SK-N-SH (cell line): Measurements from ENCODE around the gene ADRA2B. TPM values are rescaled to one million over a fixed set of nuclear protein-coding genes. Genes with fewer than 3 reads are reported as not detected.

Experiments used
- CTCF ChIA-PET: fragments of 300-600, 350-600 bp; formaldehyde crosslinking; extraction: SDS; loops from one replicate; lab custom pipeline; 2021; lab: Yijun Ruan, JAX
- POLR2A ChIA-PET: fragments of 350-600 bp; sonication (Branson Sonifier 250); formaldehyde crosslinking; extraction: SDS; loops from one replicate; lab custom pipeline; 2020; ENCODE audit warnings: antibody characterized with exemption, inconsistent platforms; lab: Yijun Ruan, JAX
- DNase-seq: peaks from one replicate; pipeline ENCODE4 v3.0.0; 2012
- H2AFZ ChIP-seq: fragments of 200-600 bp; sonication (generic); 2 replicates; pipeline ENCODE4 v1.8.1; 2016; ENCODE audit warnings: antibody characterized with exemption, mild to moderate bottlenecking, low read depth
- H3F3A ChIP-seq: fragments of 200-600 bp; sonication (generic); replicated peaks from 2 replicates; pipeline ENCODE3; 2016; ENCODE audit warnings: antibody characterized with exemption, mild to moderate bottlenecking; ENCODE audit not compliant: insufficient read depth
- H3K27ac ChIP-seq, 2 experiments: fragments of 200-500 bp in 1 of 2; fragments of 200-600 bp in 1 of 2; sonication (Bioruptor generic) in 1 of 2; sonication (generic), shearing (Covaris generic) in 1 of 2; 2 replicates each; pipeline versions ENCODE4 v1.5.1 to v1.6.1; 2014 to 2016; ENCODE audit warnings: low read depth in 2 of 2, inconsistent platforms in 1 of 2, low read length in 1 of 2, mild to moderate bottlenecking in 1 of 2, mixed read lengths in 1 of 2
- H3K27me3 ChIP-seq: fragments of 200-600 bp; sonication (generic), shearing (Covaris generic); 2 replicates; pipeline ENCODE4 v1.6.1; 2016; ENCODE audit warnings: mixed run types; ENCODE audit not compliant: insufficient read depth
- H3K36me3 ChIP-seq, 2 experiments: fragments of 200-500 bp in 1 of 2; fragments of 200-600 bp in 1 of 2; sonication (Bioruptor generic) in 1 of 2; sonication (generic) in 1 of 2; replicated peaks in 1 of 2; 2 replicates each; pipeline versions ENCODE3 to v1.5.1; 2014 to 2016; ENCODE audit warnings: low read length in 1 of 2, mild to moderate bottlenecking in 1 of 2; ENCODE audit not compliant: insufficient read depth in 2 of 2, control insufficient read depth in 1 of 2
- H3K4me1 ChIP-seq, 2 experiments: fragments of 200-500 bp in 1 of 2; fragments of 200-600 bp in 1 of 2; sonication (Bioruptor generic) in 1 of 2; sonication (generic), shearing (Covaris generic) in 1 of 2; 2 replicates each; pipeline versions ENCODE4 v1.5.1 to v1.6.1; 2014 to 2016; ENCODE audit warnings: low read depth in 1 of 2, low read length in 1 of 2, mixed run types in 1 of 2; ENCODE audit not compliant: insufficient read depth in 2 of 2, control insufficient read depth in 1 of 2
- H3K4me2 ChIP-seq: fragments of 200-600 bp; sonication (generic), shearing (Covaris generic); 2 replicates; pipeline ENCODE4 v1.6.1; 2017; ENCODE audit warnings: mixed run types
- H3K4me3 ChIP-seq, 2 experiments: fragments of 200-500 bp in 1 of 2; fragments of 200-600 bp in 1 of 2; sonication (Bioruptor generic) in 1 of 2; sonication (generic), shearing (Covaris generic) in 1 of 2; 2 replicates each; pipeline versions ENCODE4 v1.5.1 to v1.8.1; 2014 to 2016; ENCODE audit warnings: low read depth in 2 of 2, inconsistent platforms in 1 of 2, low read length in 1 of 2, mild to moderate bottlenecking in 1 of 2, mixed read lengths in 1 of 2, moderate library complexity in 1 of 2
- H3K79me2 ChIP-seq: fragments of 200-600 bp; sonication (generic); 2 replicates; pipeline ENCODE4 v1.8.1; 2017; ENCODE audit warnings: mild to moderate bottlenecking; ENCODE audit not compliant: insufficient read depth
- H3K9ac ChIP-seq: fragments of 200-600 bp; sonication (generic); 2 replicates; pipeline ENCODE4 v1.6.1; 2017; ENCODE audit warnings: mixed run types
- H3K9me2 ChIP-seq: fragments of 200-600 bp; sonication (generic); 2 replicates; pipeline ENCODE4 v1.6.1; 2017; ENCODE audit warnings: mixed run types
- H3K9me3 ChIP-seq: fragments of 200-600 bp; sonication (generic); 2 replicates; pipeline ENCODE4 v1.6.1; 2017; ENCODE audit warnings: mixed run types, mild to moderate bottlenecking, moderate library complexity
- H4K20me1 ChIP-seq: fragments of 200-600 bp; sonication (generic); 2 replicates; pipeline ENCODE4 v1.6.1; 2017; ENCODE audit warnings: mild to moderate bottlenecking, mixed run types; ENCODE audit not compliant: insufficient read depth
- CHD2 ChIP-seq: fragments of 150-350 bp; IDR thresholded peaks from 2 replicates; pipeline ENCODE4 v1.6.1; 2018; ENCODE audit warnings: low read length; ENCODE audit not compliant: partially characterized antibody
- EP300 ChIP-seq, 2 experiments: IDR thresholded peaks; 2 replicates each; pipeline versions ENCODE4 v1.4.0 to v1.6.1; 2012; ENCODE audit warnings: borderline replicate concordance in 1 of 2, low read depth in 1 of 2, low read length in 1 of 2
- EZH2phosphoT487 ChIP-seq: fragments of 200-600 bp; sonication (generic); IDR thresholded peaks from 2 replicates; pipeline ENCODE4 v1.6.1; 2017; ENCODE audit warnings: low read depth, mixed run types, mild to moderate bottlenecking, antibody characterized with exemption, moderate library complexity, borderline replicate concordance
- FOSL2 ChIP-seq: IDR thresholded peaks from 2 replicates; pipeline ENCODE4 v1.4.0; 2012; ENCODE audit warnings: low read depth, mild to moderate bottlenecking, moderate library complexity, borderline replicate concordance
- FOXM1 ChIP-seq: IDR thresholded peaks from 2 replicates; pipeline ENCODE4 v1.4.0; 2012; ENCODE audit warnings: low read depth, mild to moderate bottlenecking
- GATA2 ChIP-seq: sonication (generic); formaldehyde crosslinking; IDR thresholded peaks from 2 replicates; pipeline ENCODE4 v1.5.0; 2020; ENCODE audit warnings: mild to moderate bottlenecking, missing genetic modification reagents
- MXI1 ChIP-seq: IDR thresholded peaks from 2 replicates; pipeline ENCODE4 v1.6.1; 2012; ENCODE audit warnings: mild to moderate bottlenecking, low read depth, low read length, improper control_type of control experiment
- NFIC ChIP-seq: IDR thresholded peaks from 2 replicates; pipeline ENCODE4 v1.4.0; 2012; ENCODE audit warnings: borderline replicate concordance
- RAD21 ChIP-seq: IDR thresholded peaks from 2 replicates; pipeline ENCODE4 v1.6.1; 2012; ENCODE audit warnings: mild to moderate bottlenecking, low read length
- RXRA ChIP-seq: IDR thresholded peaks from 2 replicates; pipeline ENCODE4 v1.4.0; 2012; ENCODE audit warnings: low read depth, mild to moderate bottlenecking, borderline replicate concordance
- SIN3A ChIP-seq: IDR thresholded peaks from 2 replicates; pipeline ENCODE4 v1.6.1; 2012; ENCODE audit warnings: low read depth, mild to moderate bottlenecking, low read length, moderate library complexity, borderline replicate concordance
- SMC3 ChIP-seq: IDR thresholded peaks from 2 replicates; pipeline ENCODE4 v1.6.1; 2012; ENCODE audit warnings: low read depth, low read length, improper control_type of control experiment
- TAF1 ChIP-seq: IDR thresholded peaks from 2 replicates; pipeline ENCODE4 v1.6.1; 2012; ENCODE audit warnings: low read depth, mild to moderate bottlenecking, low read length, moderate library complexity, borderline replicate concordance
- TCF12 ChIP-seq: IDR thresholded peaks from 2 replicates; pipeline ENCODE4 v1.4.0; 2012
- whole genome bisulfite sequencing: methylation state at CpG from one replicate; pipeline ENCODE4 v1.1.6; 2017; ENCODE audit warnings: low lambda C conversion rate; 5-methylcytosine and 5-hydroxymethylcytosine counted together
- polyA plus RNA-seq, 3 experiments: library from polyadenylated mRNA; depleted of rRNA; stranded (reverse); fragments of >200 nt; gene quantifications; 2 replicates each; pipeline ENCODE4 v1.2.3, GENCODE V29; 2012
- TF ChIP-seq, protein P1 (sequence below): IDR thresholded peaks from 2 replicates; pipeline ENCODE4 v1.4.0; 2012; ENCODE audit warnings: low read depth, borderline replicate concordance
- TF ChIP-seq, protein P2 (sequence below): IDR thresholded peaks from 2 replicates; pipeline ENCODE4 v1.4.0; 2012; ENCODE audit warnings: low read depth
- TF ChIP-seq, protein P3 (sequence below): IDR thresholded peaks from 2 replicates; pipeline ENCODE4 v1.4.0; 2012; ENCODE audit warnings: low read depth, borderline replicate concordance
- TF ChIP-seq, protein P4 (sequence below): fragments of 150-350 bp; IDR thresholded peaks from 2 replicates; pipeline ENCODE4 v1.6.1; 2017; ENCODE audit warnings: antibody characterized with exemption, low read length, low read depth, borderline replicate concordance

ADRA2B gene
- polyA plus RNA-seq, 1 of the 3 experiments (the other 2 are of a cell fraction), result not detected

DNA sequence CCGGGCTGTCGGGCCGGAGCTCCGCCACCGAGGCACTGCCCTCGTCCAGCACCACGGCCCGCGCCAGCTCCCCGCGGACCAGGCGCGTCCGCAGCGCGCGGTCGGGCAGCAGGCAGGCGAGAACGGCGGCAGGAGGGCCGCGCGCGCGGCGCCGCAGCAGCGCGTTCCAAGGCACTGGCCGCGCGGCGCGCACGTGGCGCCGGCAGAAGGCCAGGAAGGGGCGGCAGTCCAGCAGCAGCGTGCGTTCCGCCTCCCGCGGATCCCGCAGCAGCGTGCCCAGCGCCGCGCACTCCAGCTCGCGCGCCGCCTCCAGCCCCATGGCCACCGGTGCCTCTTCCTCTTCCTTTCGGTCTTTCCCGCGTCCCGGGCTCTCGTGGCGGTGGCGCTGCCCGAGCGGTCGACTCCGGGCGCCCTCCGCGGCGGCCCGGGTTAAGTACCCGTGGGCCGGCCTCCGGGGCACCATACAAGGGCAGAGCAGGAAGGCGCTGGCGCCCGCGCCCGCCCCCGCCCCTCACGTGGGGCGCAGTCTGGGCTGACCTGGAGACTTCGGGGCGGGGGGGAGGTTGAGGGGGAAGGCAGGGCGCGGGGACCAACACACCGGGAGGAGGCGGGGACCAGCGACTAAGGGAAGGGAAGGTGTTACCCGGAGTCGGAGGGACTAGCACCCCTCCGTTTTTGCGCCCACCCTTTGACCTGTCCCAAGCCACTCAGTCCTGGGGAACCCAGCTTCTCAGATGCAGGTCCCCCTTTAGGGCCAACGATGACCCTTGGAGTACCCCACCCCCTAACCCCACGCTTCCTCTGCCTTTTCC, 28.9 kb upstream of the ADRA2B start, which contains the start of gene DUSP2:
Gene DUSP2, minus strand, starts transcription at position 405 of the 812 bp plus-strand sequence. Its CDS starts 86 bp downstream, at position 319.
- Histone ChIP-seq H4K20me1 (no peaks in the 10 kb centered on the region), H2AFZ (peak within 1 kb of the TSS; percentile 37; the same call in 1 of the 2 replicates), H3K4me2 (peak within 1 kb of the TSS; percentile 69; the same call in 1 of the 2 replicates), H3K27ac (peak within 1 kb of the TSS; percentile 88 to 95), H3K79me2 (peaks cover 12% of the 10 kb centered on the region; the same call in 1 of the 2 replicates), H3K36me3 (no peaks in the 10 kb centered on the region), H3F3A (peaks cover 29% of the 10 kb centered on the region), H3K9me3 (no peaks in the 10 kb centered on the region), H3K9ac (peak within 1 kb of the TSS; percentile 62; the same call in 1 of the 2 replicates), H3K4me1 (peaks cover 33 to 58% of the 10 kb centered on the region in 2 experiments), H3K4me3 (no peak within 1 kb of the TSS; a peak in 1 of 4 replicates), H3K27me3 (no peaks in the 10 kb centered on the region)
- POLR2A ChIA-PET, result no interaction called here
- WGBS, result 97% methylated on average over 62 of the region's 94 CpGs
- no peak for DNase-seq
- CTCF ChIA-PET, result interaction anchor here (3.8 to 4.4 kb wide), 2 partner anchors 27 to 29 kb away, joined by 27 to 28 read pairs; partner anchors contain the start of gene ADRA2B
- TF ChIP-seq CHD2 (no peak), SMC3 (no peak), SIN3A (no peak), GATA2 (CRISPR knock-in tag) (no peak), FOSL2 (no peak), TCF12 (no peak), TAF1 (no peak), MXI1 (no peak), NFIC (no peak)
- TF ChIP-seq, protein P1, sequence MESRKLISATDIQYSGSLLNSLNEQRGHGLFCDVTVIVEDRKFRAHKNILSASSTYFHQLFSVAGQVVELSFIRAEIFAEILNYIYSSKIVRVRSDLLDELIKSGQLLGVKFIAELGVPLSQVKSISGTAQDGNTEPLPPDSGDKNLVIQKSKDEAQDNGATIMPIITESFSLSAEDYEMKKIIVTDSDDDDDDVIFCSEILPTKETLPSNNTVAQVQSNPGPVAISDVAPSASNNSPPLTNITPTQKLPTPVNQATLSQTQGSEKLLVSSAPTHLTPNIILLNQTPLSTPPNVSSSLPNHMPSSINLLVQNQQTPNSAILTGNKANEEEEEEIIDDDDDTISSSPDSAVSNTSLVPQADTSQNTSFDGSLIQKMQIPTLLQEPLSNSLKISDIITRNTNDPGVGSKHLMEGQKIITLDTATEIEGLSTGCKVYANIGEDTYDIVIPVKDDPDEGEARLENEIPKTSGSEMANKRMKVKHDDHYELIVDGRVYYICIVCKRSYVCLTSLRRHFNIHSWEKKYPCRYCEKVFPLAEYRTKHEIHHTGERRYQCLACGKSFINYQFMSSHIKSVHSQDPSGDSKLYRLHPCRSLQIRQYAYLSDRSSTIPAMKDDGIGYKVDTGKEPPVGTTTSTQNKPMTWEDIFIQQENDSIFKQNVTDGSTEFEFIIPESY, result no peak
- TF ChIP-seq, protein P2, sequence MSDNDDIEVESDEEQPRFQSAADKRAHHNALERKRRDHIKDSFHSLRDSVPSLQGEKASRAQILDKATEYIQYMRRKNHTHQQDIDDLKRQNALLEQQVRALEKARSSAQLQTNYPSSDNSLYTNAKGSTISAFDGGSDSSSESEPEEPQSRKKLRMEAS, result no peak
- TF ChIP-seq, all 33 proteins: peak for 0
- no peaks in the 10 kb centered on the region for H3K9me2 ChIP-seq

DNA sequence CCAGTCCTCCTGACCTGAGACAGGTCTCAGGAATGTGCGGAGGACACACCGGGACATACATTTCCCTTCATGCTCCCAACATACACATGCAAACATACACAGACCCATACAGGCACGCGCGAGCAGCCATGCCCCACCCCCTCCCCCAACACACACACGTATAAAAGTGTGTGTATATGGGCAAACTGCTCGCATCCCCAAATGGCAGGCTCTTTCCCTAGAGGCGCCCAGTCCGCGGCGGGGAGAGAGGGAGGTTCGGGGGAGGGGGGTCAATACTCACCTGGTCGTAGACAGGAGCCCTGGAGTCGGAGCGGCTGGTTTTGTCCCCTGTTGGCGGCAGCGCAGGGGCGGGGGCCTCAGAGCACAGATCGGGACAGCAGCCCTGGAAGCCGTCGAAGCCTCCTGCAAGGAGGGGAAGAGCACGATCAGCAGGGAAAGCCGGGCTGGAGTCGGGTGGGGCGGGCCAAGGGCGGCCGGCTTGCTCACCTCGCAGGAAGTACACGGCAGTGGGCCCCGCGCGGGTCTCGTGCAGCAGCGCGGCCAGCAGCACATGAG, 28.2 kb upstream of the ADRA2B start:
- no peak overlapping the region for H2AFZ ChIP-seq
- CTCF ChIA-PET, result interaction anchor here (4.0 to 4.3 kb wide), 2 partner anchors 28 to 30 kb away, joined by 18 to 35 read pairs; partner anchors contain the start of gene ADRA2B
- TF ChIP-seq, protein P3, sequence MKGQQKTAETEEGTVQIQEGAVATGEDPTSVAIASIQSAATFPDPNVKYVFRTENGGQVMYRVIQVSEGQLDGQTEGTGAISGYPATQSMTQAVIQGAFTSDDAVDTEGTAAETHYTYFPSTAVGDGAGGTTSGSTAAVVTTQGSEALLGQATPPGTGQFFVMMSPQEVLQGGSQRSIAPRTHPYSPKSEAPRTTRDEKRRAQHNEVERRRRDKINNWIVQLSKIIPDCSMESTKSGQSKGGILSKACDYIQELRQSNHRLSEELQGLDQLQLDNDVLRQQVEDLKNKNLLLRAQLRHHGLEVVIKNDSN, result no peak
- TF ChIP-seq, protein P4, sequence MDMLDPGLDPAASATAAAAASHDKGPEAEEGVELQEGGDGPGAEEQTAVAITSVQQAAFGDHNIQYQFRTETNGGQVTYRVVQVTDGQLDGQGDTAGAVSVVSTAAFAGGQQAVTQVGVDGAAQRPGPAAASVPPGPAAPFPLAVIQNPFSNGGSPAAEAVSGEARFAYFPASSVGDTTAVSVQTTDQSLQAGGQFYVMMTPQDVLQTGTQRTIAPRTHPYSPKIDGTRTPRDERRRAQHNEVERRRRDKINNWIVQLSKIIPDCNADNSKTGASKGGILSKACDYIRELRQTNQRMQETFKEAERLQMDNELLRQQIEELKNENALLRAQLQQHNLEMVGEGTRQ, result no peak
- TF ChIP-seq, protein P1, result no peak
- TF ChIP-seq FOXM1 (no peak), EZH2phosphoT487 (no peak), GATA2 (CRISPR knock-in tag) (no peak), MXI1 (no peak), NFIC (no peak), RAD21 (no peak), RXRA (no peak), SMC3 (no peak), EP300 (IDR thresholded peaks at IDR 0.05; ENCODE audit: borderline replicate concordance in 1 of 2, low read depth in 1 of 2, low read length in 1 of 2) (no peak)

More for the DNA sequence above, 28.2 kb upstream of the ADRA2B start:
- POLR2A ChIA-PET, result no interaction called here
- Histone ChIP-seq H3K9me2 (no peaks in the 10 kb centered on the region), H3F3A (peaks cover 29% of the 10 kb centered on the region), H3K79me2 (peaks cover 12% of the 10 kb centered on the region; the same call in 1 of the 2 replicates), H3K4me2 (no peak overlapping the region), H3K27me3 (no peaks in the 10 kb centered on the region), H3K36me3 (no peaks in the 10 kb centered on the region), H3K27ac (no peak overlapping the region; a peak in 1 of 4 replicates), H3K4me3 (no peak overlapping the region), H3K9me3 (no peaks in the 10 kb centered on the region), H3K4me1 (peaks cover 33 to 58% of the 10 kb centered on the region in 2 experiments), H3K9ac (no peak overlapping the region), H4K20me1 (no peaks in the 10 kb centered on the region)
- DNase-seq, result no peak
- 91% methylated on average over 24 of the region's 35 CpGs for WGBS
